Testis (tissue), 3 donors: ENCODE measurements around the gene MYO3A. TPM values are rescaled to one million over a fixed set of nuclear protein-coding genes. Genes with fewer than 3 reads are reported as not detected.
"Not testable (repeated sequence)": the region's sequence is repeated elsewhere in the genome, so short reads cannot be mapped to it uniquely, and the experiment has no call there.

Experiments
- DNase-seq: peaks from one replicate; pipeline ENCODE4 v3.0.0-alpha.2; 2019
- H3K27ac ChIP-seq, 2 donors: fragments of 200-600 bp; sonication (generic); one replicate each; pipeline ENCODE4 v1.5.1; 2019
- H3K27me3 ChIP-seq: fragments of 200-600 bp; sonication (generic); one replicate; pipeline ENCODE4 v1.5.1; 2019
- H3K36me3 ChIP-seq: fragments of 200-600 bp; sonication (generic); one replicate; pipeline ENCODE4 v1.5.1; 2017; ENCODE audit warnings: low read depth; ENCODE audit errors: missing control alignments
- H3K4me1 ChIP-seq: fragments of 200-600 bp; sonication (generic); one replicate; pipeline ENCODE4 v1.5.1; 2019
- H3K4me3 ChIP-seq, 2 donors: fragments of 200-600 bp; sonication (generic); one replicate each; pipeline ENCODE4 v1.5.1; 2017 to 2019
- H3K9me3 ChIP-seq: fragments of 200-600 bp; sonication (generic); one replicate; pipeline ENCODE4 v1.5.1; 2017
- CTCF ChIP-seq, 3 experiments: fragments of 450-650 bp in 2 of 3; fragments of 200-600 bp in 1 of 3; sonication (generic) in 1 of 3; IDR thresholded peaks; one replicate each; pipeline ENCODE4 v1.5.1; 2016 to 2019; ENCODE audit warnings: antibody characterized with exemption in 3 of 3, mild to moderate bottlenecking in 2 of 3, moderate library complexity in 1 of 3
- POLR2A ChIP-seq: fragments of 450-650 bp; IDR thresholded peaks from one replicate; pipeline ENCODE4 v1.6.1; 2017; ENCODE audit warnings: antibody characterized with exemption, mild to moderate bottlenecking, moderate library complexity
- WGBS, 2 donors: methylation state at CpG; one replicate each; pipeline ENCODE4 v1.1.5; 2018; 5-methylcytosine and 5-hydroxymethylcytosine counted together
- intact Hi-C: fragments of 100-400 bp; cut with DNase I; formaldehyde crosslinking; loops from one replicate; pipeline ENCODE4 v1.15.1; 2023; ENCODE audit warnings: low total_unique reads
- polyA plus RNA-seq: library from polyadenylated mRNA; stranded (reverse); fragments of 350-450 nt; fragmentation: Illumina TruSeq; extraction: RNeasy Lipid Tissue Mini Kit (QIAGEN cat#74804); gene quantifications from one replicate; pipeline ENCODE4 v1.2.3, GENCODE V29; 2014; ENCODE audit warnings: low read depth, low replicate concordance; ENCODE audit not compliant: insufficient read depth
- total RNA-seq, 2 donors: library from RNA; depleted of rRNA; stranded (reverse); fragments of >200 nt; gene quantifications; one replicate each; pipeline ENCODE4 v1.2.3, GENCODE V29; 2016

MYO3A gene
- total and polyA plus RNA-seq, 3 donors from 2014 or later: 8.7 to 21.1 (median 9.5) TPM

DNA sequence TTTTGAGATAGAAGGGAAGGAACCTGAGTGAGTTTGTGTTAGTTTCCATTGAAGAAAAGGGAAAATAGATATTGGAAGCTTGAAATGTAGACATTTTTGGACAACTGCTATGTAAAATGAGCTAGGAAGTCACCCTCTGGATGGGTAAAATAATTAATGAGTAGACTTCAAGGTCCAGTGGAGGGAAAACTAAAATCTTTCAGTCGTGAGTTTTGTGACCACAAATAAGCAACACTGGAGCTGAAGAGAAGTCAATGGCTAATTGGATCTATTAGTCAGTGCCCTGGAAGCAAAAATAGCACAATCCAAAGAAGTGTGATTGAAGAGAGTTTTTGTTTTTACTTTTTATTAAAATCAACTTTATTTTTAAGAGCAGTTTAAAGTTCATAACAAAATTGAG is 123.4 kb downstream of the MYO3A start:
- 90 to 91% methylated on average over 1 of the region's 1 CpG for WGBS, 2 donors
- intact Hi-C loops: no loop called here

DNA sequence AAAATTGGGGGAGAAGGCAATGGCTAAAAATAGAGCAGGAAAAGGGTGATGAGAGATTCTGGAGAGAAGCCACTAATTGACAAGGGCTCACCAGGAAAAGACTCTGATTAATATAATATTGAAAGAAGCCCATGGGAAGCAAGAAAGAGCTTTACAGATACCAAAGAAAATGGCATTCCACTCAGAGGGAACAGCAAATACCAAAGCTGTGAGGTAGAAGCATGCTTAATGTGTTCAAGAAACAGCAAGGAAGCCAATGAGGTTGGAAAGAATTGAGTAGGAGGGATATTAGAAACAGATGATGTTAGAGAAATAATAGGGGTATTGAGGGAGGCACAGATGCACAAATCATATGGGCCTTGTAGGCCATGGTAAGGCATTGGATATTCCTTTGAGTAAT is 130.1 kb downstream of the MYO3A start:
- Histone ChIP-seq H3K9me3 (no peaks in the 10 kb centered on the region), H3K27me3 (no peaks in the 10 kb centered on the region), H3K36me3 (no peaks in the 10 kb centered on the region), H3K4me1 (no peaks in the 10 kb centered on the region), H3K27ac (no peak overlapping the region), H3K4me3 (no peak overlapping the region)
- intact Hi-C loops: no loop called here
- TF ChIP-seq POLR2A (no peak), CTCF (IDR thresholded peaks at IDR 0.05) (no peak)
- DNase-seq: no peak

More for the DNA sequence above, 123.4 kb downstream of the MYO3A start:
- Histone ChIP-seq H3K4me3 (no peak overlapping the region), H3K9me3 (no peaks in the 10 kb centered on the region), H3K36me3 (no peaks in the 10 kb centered on the region), H3K27ac (no peak overlapping the region), H3K4me1 (no peaks in the 10 kb centered on the region), H3K27me3 (no peaks in the 10 kb centered on the region)
- TF ChIP-seq CTCF (IDR thresholded peaks at IDR 0.05) (no peak), POLR2A (no peak)
- DNase-seq: no peak

- H3K27me3 ChIP-seq: no peaks in the 10 kb centered on the region
- no peak overlapping the region for H3K4me3 ChIP-seq
- no peaks in the 10 kb centered on the region for H3K9me3 ChIP-seq
- TF ChIP-seq CTCF (IDR thresholded peaks at IDR 0.05): no peak
- H3K27ac ChIP-seq: no peak overlapping the region
- H3K4me1 ChIP-seq: no peaks in the 10 kb centered on the region
- no peaks in the 10 kb centered on the region for H3K36me3 ChIP-seq
- no peak for DNase-seq
- 48 to 82% methylated on average over 1 of the region's 1 CpG for WGBS, 2 donors
- intact Hi-C loops: no loop called here
Observed at GRCh38 chr10:26067680-26068079, 133.7 kb downstream of the MYO3A start.

DNA sequence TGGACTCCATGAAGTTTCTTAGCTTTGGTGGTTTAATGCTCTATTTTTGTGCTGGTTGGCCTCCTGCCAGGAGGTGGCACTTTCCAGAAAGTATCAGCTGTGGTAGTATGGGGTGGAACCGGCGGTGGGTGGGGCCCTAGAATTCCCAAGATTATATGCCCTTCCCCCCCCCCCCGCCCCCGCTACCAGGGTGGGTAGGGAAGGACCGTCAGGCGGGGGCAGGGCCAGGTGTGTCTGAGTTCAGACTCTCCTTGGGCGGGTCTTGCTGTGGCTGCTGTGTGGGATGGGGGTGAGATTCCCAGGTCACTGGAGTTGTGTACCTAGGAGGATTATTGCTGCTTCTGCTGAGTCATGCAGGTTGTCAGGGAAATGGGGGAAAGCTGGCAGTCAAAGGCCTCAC is 146.9 kb downstream of the MYO3A start:
- H3K27ac ChIP-seq, DNase-seq, H3K36me3 ChIP-seq, H3K27me3 ChIP-seq, intact Hi-C loops, H3K4me1 ChIP-seq, H3K9me3 ChIP-seq, H3K4me3 ChIP-seq: not testable (repeated sequence)
- WGBS, 2 donors: 53 to 89% methylated on average over 3 to 5 of the region's 7 CpGs

GRCh38 chr10:26081459-26081858 is 147.4 kb downstream of the MYO3A start:
- intact Hi-C loops: no loop called here
- 85 to 86% methylated on average over 3 to 4 of the region's 4 CpGs for WGBS, 2 donors
- Histone ChIP-seq H3K9me3 (no peaks in the 10 kb centered on the region), H3K4me1 (no peaks in the 10 kb centered on the region), H3K27ac (no peak overlapping the region), H3K36me3 (no peaks in the 10 kb centered on the region), H3K4me3 (no peak overlapping the region), H3K27me3 (no peaks in the 10 kb centered on the region)
- no peak for TF ChIP-seq CTCF (IDR thresholded peaks at IDR 0.05)
- no peak for TF ChIP-seq POLR2A
- DNase-seq: no peak
